GM18868 (cell line): ENCODE results near the gene AFAP1.

ENCODE experiments used
- ATAC-seq: cut with Tn5 transposase; IDR thresholded peaks from one replicate; pipeline ENCODE4 v1.9.1; 2021; ENCODE audit warnings: mild to moderate bottlenecking, moderate library complexity; ENCODE audit not compliant: unreplicated experiment

Gene AFAP1

DNA sequence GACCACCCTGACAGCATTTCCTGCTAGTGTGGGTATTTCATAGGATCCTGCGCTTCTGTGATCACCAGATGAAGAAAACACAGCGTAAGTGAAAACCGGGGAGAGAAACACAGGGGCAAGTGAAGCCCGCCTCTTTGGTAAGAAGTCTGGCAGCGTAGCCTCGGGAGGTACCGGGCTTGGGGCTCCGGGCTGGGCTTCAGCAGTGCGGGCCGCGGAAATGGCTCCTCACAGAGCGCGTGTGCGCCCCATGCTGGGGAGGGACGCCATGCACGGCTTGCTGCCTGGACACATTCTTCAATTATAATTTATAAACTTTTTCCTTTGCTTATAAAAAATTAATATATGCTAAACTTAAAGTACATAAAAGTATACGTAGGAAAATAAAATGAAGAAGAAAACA, 151.5 kb downstream of the AFAP1 start:
- ATAC-seq, result no peak

GRCh38 chr4:7787681-7788141, 151.9 kb downstream of the AFAP1 start:
- ATAC-seq, result no peak

DNA sequence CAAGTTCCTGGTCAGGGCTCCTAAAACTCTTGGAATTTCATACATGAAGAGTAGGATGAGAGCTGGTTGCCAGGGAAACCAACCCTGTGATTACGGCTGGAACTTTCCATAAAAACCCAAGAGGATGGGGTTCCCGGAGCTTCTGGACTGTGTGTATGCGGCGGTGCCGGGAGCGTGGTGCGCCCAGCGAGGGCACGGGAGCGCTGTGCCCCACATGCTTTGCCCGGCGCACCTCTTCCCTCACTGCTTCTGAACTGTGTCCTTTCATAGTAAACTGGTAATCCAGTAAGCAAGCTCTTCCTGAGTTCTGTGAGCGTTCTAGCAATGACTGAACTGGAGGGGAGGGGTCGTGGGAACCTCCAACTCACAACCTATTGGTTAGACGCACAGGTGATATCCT, 152.6 kb downstream of the AFAP1 start:
- no peak for ATAC-seq

GRCh38 chr4:7786517-7786916, 153.1 kb downstream of the AFAP1 start:
- ATAC-seq, result no peak

DNA sequence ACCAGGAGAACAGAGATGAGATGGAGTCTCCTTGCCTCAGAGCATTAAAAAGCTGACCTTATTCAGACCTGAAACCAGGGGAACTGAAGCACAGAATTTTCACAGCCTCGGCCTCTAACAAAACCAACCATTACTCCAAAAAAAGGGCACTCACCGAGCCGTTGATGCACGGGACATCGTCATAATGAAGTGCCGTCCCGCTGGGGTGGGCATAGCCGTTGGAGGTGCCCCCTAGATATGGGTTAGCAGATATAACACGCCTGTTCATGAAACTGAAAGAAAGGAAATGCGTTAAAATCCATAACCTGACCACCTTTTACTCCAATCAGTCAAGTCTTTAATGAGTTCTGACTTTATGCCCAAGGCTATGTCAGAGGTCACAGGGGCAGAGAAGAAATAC, 153.6 kb downstream of the AFAP1 start:
- ATAC-seq, result no peak

DNA sequence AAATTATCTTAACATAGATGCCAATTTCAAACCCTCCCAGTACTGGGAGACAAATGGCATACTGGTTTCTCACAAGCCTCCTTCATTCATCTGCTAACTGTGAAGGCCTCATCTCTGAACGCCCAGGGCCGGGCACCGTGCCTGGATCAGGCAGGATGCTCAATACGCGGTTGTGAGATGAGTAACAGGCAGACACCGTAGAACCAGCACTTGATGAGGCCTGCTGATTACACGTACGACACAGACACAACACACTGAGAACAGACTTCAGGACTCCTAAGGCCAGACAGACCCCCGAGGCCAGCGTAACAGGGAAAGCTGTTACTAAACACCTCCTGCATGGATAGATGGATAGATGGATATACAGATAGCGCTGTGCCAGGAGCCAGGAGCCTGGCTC, 154.6 kb downstream of the AFAP1 start:
- no peak for ATAC-seq

DNA sequence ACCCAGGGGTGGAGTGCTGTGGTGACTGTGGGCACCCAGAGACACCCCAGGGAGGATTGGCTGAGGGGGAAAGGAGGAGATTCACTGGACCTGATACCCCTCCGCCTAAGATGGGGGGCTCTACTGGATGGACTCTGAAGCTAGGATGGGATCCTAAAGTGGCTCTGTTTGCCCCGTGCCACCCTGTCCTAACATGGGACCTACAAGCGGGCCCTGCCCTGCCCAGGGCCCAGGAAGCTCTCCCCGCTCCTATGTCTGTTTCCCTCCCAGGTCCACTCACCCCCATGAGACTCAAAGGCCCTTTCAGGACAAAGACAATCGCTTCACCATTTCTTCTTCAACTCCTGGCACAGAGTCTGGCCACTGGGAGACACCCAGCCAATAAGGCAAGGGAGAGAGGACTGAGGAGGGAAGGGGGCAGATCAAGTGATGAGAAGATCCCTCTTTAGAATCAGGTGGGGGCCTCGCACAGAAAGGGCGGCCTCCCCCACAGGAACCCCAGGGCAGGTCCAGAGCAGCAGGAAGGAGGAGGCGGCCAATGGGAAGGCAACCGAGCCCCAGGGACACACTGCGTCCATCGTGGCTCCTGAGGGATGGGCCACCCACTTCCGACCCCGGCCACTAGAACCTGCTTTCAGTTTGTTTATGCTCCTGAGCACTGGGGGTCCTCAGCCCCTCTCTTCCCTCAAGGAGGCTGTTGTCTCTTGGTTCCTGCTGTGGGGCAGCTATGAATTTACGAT, 155.4 kb downstream of the AFAP1 start:
- no peak for ATAC-seq

GRCh38 chr4:7783541-7783940, 156.1 kb downstream of the AFAP1 start:
- ATAC-seq, result no peak

GRCh38 chr4:7782783-7783182, 156.9 kb downstream of the AFAP1 start:
- no peak for ATAC-seq

DNA sequence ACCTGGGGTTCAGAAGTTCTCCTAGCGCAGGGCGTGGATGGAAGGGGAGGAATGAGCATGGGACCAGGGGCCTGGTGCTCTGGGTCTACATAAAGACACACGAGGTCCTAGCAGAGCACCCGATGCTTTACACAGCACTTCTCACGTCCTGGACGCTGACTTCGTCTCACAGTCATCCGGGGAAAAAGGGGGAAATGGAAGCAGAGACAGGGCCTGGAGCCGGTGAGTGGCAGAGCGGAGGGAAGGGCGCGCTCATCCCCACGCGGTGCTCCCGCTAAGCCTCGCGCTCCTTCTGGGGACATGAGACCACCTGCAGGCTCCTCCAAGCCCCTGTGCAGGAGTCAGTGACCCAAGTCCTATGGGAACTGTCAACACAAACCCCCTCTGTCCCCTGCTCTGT, 157.7 kb downstream of the AFAP1 start:
- no peak for ATAC-seq

- no peak for ATAC-seq
Observed at GRCh38 chr4:7781366-7781765, 158.3 kb downstream of the AFAP1 start.

DNA sequence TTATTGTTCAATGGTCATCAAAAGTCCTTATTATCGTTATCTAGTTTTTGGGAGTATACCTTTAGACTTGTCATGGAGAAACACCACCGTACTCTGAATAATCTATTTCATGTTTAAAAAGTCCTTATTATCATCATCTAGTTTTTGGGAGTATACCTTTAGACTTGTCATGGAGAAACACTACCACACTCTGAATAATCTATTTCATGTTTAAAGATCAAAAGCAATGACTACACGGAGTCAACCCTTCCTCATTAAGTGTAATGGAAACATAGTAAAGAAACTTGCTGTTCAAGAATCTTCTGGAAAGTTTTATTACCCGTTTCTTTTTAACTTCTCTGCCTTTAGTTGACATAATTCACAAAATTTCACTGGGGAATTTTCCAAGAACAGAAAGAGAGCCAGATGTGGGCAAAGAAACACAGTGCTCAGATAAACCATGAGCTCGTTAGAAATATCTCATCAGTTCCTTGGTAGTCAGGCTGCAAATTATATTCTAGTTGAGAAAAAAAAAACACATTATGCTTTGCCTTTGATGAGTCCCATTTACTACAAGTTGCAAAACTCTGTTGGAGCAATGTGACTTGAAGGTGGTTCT, 158.8 kb downstream of the AFAP1 start:
- ATAC-seq, result no peak

- no peak for ATAC-seq
Observed at GRCh38 chr4:7779432-7779768, 160.3 kb downstream of the AFAP1 start.

- no peak for ATAC-seq
Observed at GRCh38 chr4:7778510-7779431, 160.9 kb downstream of the AFAP1 start.

GRCh38 chr4:7777871-7778509, 161.7 kb downstream of the AFAP1 start:
- ATAC-seq, result no peak

DNA sequence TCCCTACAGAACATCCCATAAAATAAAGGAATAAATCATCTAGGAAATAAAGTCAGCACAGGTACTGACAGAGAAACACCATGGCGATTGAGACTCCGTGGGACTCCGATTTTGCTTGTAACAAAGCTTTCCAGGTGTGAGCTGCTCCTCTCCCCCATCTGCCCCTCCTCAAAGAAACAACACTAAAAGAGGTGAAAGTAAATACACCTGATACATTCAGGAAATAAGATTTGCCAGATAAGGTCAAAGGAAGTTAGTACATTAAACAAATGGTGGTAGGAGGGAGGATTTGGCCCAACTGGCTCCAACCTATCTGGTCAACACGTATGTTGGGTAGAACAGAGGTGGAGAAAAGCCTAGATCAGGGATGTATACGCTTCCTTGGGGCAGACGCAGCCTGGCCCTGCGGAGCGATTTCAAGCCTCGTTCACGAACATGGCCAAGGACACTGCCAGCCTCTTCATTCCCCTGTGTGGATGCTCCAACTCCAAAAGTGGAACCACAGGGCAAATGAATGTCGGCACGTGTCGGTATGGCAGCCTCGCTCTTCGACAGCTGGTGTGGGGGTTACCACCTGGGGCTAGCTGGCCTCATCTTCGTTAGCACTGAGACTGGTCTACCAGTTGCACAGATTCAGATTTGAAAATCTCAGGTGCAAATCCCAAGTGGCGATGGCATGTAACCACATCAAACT, 162.5 kb downstream of the AFAP1 start:
- no peak for ATAC-seq

- no peak for ATAC-seq
Observed at GRCh38 chr4:7775396-7775795, 164.3 kb downstream of the AFAP1 start.

- ATAC-seq, result no peak
Observed at GRCh38 chr4:7774301-7775294, 165.1 kb downstream of the AFAP1 start.

DNA sequence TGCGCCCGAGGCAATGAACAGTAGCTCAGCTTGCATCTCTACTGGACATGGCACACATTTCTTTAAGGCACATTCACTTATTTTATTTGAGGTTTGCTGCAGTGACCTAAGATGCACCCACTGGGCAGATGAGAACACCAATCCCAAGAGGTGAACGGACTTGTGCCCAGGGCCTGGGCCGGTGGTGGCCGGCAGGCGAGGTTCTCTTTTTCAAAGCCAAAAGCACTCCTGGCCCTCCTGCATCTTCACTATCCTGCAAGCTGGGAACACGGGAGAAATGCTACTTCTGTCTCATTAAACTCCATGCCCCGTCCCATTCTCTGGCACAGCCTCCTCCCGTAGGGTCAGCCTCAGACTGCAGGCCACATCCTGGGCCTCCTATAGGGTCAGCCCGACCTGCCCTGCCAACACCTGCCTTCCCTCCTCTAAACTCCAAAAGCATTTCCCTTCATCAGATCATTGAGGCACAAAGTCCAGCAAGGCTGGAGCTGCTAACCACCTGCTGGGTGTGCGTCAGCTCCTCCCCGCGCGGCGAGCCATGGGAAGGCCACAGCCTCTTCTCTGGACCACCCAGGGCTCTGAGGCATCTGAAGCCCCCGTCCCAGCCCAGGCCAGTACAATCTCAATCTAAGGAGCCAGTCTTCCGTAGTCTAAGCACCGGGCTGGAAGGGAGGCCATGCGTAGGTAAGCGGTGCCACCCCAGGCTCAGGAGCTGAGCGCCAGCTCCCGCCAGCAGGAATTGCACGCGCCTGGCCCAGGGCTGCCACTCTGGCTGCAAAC, 166.1 kb downstream of the AFAP1 start:
- no peak for ATAC-seq
